Measurements from ENCODE around the gene RAB41. TPM values are rescaled to one million over a fixed set of nuclear protein-coding genes. Genes with fewer than 3 reads are reported as not detected.
A peak's percentile ranks its signal among the peaks of the same experiment; 100 is the strongest.

Gene RAB41
- not detected in 2 replicates for total RNA-seq (2014; rRNA removed; shearing (Covaris generic))

DNA sequence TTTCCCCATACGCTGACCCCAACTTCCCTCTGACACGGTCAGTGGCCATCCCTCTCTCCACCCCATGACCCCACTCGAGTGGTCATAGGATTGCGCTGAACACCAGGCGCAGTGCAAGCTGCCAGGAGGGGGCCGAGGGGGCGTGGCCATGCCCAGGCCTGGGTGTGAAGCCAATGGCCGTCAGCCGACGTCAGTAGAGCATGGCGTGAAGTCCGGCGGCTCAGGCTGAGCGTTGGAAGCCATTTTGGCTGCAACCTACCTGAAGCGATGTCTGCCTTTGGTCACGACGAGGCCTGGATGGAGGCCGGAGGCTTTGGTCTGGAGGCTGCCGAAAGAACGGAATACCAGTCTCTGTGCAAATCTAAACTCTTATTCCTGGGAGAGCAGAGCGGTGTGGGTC lies at the start of gene RAB41:
Gene RAB41, plus strand, starts transcription at position 222 of the 400 bp plus-strand sequence. Its CDS starts 46 bp downstream, at position 268.

GRCh38 chrX:70234355-70234754 lies 47.6 kb upstream of the RAB41 start, which contains the start of gene AWAT1:
TSS of gene AWAT1 (plus strand) at chrX:70234655. CDS start at chrX:70234696, 41 bp downstream.

DNA sequence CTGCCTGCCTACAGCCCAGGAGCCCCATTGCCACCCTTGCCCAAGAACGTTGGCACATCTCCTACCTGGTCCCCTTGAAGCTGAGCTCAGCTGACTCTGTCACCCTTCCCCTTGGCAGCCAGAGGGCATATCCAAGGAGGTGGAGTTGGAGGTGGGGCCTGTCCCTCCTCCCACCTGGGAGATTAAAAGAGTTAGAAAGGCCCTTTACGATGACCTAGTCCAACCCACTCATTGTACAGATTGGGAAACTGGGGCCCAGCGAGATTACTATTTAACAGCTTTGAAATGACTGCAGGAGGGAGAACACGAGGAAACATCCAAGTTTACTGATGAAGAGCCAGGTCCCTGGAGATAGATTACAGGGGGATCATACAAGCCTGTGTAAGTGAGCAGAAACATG lies 21.9 kb upstream of the RAB41 start, which contains the start of gene P2RY4:
Gene P2RY4, minus strand, starts transcription at position 101 of the 400 bp plus-strand sequence. CDS start 580 bp downstream, outside the sequence.

DNA sequence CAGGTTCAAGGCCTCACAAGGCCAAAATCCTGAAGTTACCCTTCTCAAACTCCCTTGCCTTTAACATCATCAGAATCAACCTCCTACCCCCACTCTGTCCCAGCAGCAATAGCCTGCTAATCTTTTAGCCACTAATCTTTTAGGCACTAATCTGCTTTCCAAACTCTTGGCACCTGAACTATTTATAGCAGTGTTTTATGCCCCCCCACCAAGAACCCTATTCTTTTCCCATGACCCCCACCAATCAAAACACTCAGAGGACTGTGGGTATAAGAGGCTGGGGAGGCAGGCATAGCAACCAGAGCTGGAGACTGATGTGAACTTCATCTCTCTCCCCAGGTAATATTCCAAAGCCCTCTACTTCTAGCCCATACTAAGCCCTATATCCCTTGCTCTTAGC lies 13.9 kb upstream of the RAB41 start, which contains the start of gene ARR3:
Gene ARR3, plus strand, starts transcription at position 301 of the 400 bp plus-strand sequence. CDS start 1,052 bp downstream, outside the sequence.

DNA sequence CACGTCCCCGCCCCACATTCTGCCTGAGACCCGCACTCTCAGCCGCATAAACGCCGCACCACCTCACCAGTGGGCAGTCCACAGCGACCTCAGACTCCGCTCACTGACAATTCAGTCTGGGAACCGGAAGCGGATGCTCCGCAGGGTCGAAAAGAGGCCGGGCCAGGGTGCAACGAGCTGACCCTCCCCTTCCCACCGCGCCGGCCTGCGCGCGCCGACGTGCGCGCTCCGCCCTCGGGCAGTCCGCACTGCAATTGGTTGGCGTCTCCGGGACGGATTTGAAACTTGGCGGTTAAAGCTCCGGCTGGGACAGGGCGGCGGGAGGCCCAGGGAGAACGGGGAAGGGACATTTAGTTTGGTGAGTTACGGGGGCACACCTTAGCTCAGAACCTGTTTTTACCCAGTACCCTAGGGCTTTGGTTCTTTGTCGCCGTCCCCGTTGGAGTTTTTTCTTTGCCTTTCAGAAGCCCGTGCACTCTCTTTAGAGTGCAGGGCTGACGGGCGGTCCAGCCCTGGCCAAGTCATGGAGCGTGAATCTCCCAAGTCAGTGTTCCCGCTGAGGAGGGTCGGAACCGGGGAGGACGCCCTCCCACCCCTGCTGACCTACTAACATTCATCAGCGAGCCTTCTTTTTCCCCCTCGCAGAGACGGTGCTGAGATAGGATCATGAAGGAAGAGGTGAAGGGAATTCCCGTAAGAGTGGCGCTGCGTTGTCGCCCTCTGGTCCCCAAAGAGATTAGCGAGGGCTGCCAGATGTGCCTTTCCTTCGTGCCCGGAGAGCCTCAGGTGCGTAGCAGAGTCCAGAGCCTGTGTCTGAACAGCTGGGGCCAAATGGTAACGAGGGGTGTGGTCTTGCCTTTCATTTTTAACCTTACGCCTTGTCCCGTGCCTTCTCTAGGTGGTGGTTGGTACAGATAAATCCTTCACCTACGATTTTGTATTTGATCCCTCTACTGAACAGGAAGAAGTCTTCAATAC lies 8.1 kb downstream of the RAB41 start, which contains the start of the genes KIF4A and PDZD11:
Gene KIF4A, plus strand, starts transcription at position 312 of the 978 bp plus-strand sequence. Its CDS starts 355 bp downstream, at position 667.
Gene PDZD11, minus strand, starts transcription at position 135 of the 978 bp plus-strand sequence. CDS start 586 bp downstream, outside the sequence.

Small RNAs within 50 kb of the gene (small RNA-seq; reads per million reads assigned to genes)
- 0.75 reads per million, percentile 44 among the genes with 10 or more reads in this experiment for gene RNA5SP507

Other genes with a start within 250 kb of the RAB41 start
- not detected in 2 replicates for gene AWAT2, start 232.2 kb upstream of the RAB41 start, total RNA-seq (2014; rRNA removed; shearing (Covaris generic))
- gene OTUD6A, start 219.7 kb upstream of the RAB41 start, total RNA-seq (2014; rRNA removed; shearing (Covaris generic)) = not detected in 2 replicates
- gene IGBP1, start 148.7 kb upstream of the RAB41 start, total RNA-seq (2014; rRNA removed; shearing (Covaris generic)) = 56.6 and 71.3 TPM in 2 replicates
- gene DGAT2L6, start 104.7 kb upstream of the RAB41 start, total RNA-seq (2014; rRNA removed; shearing (Covaris generic)) = not detected in 2 replicates
- gene AWAT1, start 47.5 kb upstream of the RAB41 start, total RNA-seq (2014; rRNA removed; shearing (Covaris generic)) = not detected in 2 replicates
- gene P2RY4, start 22.0 kb upstream of the RAB41 start, total RNA-seq (2014; rRNA removed; shearing (Covaris generic)) = not detected in 2 replicates
- gene ARR3, start 13.8 kb upstream of the RAB41 start, total RNA-seq (2014; rRNA removed; shearing (Covaris generic)) = not detected in 2 replicates
- gene PDZD11, start 7.8 kb downstream of the RAB41 start, total RNA-seq (2014; rRNA removed; shearing (Covaris generic)) = 42.7 and 49.4 TPM in 2 replicates
- gene KIF4A, start 7.9 kb downstream of the RAB41 start, total RNA-seq (2014; rRNA removed; shearing (Covaris generic)) = 29.9 and 32.9 TPM in 2 replicates
- 0.04 TPM in 1 of 2 replicates, not detected in the other for gene GDPD2, start 141.1 kb downstream of the RAB41 start, total RNA-seq (2014; rRNA removed; shearing (Covaris generic))
- gene DLG3, start 162.7 kb downstream of the RAB41 start, total RNA-seq (2014; rRNA removed; shearing (Covaris generic)) = 6.2 and 6.7 TPM in 2 replicates

Data from A375 (cell line).